HEK293 (cell line): Measurements from ENCODE around the gene UNC93A.

Experiments
- ZNF768 ChIP-seq: fragments of 450-650 bp; formaldehyde crosslinking; IDR thresholded peaks from 2 replicates; pipeline ENCODE4 v1.5.1; 2018; ENCODE audit warnings: missing biosample characterization, mild to moderate bottlenecking, missing genetic modification characterization
- TF ChIP-seq, protein P1 (sequence below): fragments of 450-650 bp; formaldehyde crosslinking; IDR thresholded peaks from 2 replicates; pipeline ENCODE4 v1.5.1; 2016; ENCODE audit warnings: missing biosample characterization, missing genetic modification characterization
- TF ChIP-seq, protein P2 (sequence below): fragments of 450-650 bp; formaldehyde crosslinking; IDR thresholded peaks from 2 replicates; pipeline ENCODE4 v1.5.1; 2017; ENCODE audit warnings: missing biosample characterization, missing genetic modification characterization

DNA sequence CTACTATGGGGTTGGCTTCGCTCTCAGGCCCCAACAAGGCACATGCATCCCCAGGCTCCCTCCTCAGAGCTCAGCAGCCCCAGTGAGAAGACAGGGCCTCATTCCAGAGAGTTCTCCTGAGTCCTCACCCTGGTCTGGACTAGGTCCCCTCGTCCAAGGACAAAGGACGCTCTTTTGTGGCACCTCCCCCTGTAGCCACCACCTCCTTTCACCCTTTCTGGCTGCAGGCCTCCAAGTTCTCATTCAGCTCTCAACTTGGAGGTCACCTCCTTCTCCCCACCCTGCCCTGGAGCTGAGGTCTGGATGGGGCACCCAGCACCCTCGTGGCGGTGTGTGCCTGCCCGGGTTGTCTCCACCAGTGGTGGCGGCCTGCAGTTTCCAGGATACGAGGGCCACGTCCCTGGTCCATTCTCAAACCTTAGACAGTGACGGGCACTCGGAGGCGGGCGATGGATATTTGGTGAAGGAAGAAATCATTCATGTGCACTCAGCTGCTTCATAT lies 2.5 kb downstream of the UNC93A start:
- TF ChIP-seq, protein P1, sequence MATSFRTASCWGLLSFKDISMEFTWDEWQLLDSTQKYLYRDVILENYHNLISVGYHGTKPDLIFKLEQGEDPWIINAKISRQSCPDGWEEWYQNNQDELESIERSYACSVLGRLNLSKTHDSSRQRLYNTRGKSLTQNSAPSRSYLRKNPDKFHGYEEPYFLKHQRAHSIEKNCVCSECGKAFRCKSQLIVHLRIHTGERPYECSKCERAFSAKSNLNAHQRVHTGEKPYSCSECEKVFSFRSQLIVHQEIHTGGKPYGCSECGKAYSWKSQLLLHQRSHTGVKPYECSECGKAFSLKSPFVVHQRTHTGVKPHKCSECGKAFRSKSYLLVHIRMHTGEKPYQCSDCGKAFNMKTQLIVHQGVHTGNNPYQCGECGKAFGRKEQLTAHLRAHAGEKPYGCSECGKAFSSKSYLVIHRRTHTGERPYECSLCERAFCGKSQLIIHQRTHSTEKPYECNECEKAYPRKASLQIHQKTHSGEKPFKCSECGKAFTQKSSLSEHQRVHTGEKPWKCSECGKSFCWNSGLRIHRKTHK = no peak
- TF ChIP-seq, protein P2, sequence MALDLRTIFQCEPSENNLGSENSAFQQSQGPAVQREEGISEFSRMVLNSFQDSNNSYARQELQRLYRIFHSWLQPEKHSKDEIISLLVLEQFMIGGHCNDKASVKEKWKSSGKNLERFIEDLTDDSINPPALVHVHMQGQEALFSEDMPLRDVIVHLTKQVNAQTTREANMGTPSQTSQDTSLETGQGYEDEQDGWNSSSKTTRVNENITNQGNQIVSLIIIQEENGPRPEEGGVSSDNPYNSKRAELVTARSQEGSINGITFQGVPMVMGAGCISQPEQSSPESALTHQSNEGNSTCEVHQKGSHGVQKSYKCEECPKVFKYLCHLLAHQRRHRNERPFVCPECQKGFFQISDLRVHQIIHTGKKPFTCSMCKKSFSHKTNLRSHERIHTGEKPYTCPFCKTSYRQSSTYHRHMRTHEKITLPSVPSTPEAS (tag by site-specific recombination) = no peak
- TF ChIP-seq ZNF768 (tag by site-specific recombination) = no peak
